Transverse colon (tissue), 4 donors: ENCODE data around the gene NES.

ENCODE experiments used
- POLR2A ChIP-seq: fragments of 450-650 bp; IDR thresholded peaks from one replicate; pipeline ENCODE4 v1.6.1; 2016; ENCODE audit warnings: antibody characterized with exemption, mild to moderate bottlenecking, moderate library complexity
- POLR2AphosphoS5 ChIP-seq, 3 donors: sonication (generic); formaldehyde crosslinking; IDR thresholded peaks; one replicate each; pipeline ENCODE4 v1.6.1; 2016; ENCODE audit warnings: antibody characterized with exemption in 3 of 3
- TF ChIP-seq, protein P1 (sequence below), 5 experiments: fragments of 200-600 bp in 3 of 5; fragments of 450-650 bp in 2 of 5; sonication (generic) in 3 of 5; IDR thresholded peaks; 1 replicate in 2 of 5; 2 replicates in 3 of 5; pipeline ENCODE4 v1.5.1; 2016 to 2017; ENCODE audit warnings: antibody characterized with exemption in 5 of 5, inconsistent platforms in 3 of 5, mild to moderate bottlenecking in 2 of 5, moderate library complexity in 1 of 5

GRCh38 chr1:156675210-156676113 lies 1.7 kb downstream of the NES start:
- TF ChIP-seq, protein P1, sequence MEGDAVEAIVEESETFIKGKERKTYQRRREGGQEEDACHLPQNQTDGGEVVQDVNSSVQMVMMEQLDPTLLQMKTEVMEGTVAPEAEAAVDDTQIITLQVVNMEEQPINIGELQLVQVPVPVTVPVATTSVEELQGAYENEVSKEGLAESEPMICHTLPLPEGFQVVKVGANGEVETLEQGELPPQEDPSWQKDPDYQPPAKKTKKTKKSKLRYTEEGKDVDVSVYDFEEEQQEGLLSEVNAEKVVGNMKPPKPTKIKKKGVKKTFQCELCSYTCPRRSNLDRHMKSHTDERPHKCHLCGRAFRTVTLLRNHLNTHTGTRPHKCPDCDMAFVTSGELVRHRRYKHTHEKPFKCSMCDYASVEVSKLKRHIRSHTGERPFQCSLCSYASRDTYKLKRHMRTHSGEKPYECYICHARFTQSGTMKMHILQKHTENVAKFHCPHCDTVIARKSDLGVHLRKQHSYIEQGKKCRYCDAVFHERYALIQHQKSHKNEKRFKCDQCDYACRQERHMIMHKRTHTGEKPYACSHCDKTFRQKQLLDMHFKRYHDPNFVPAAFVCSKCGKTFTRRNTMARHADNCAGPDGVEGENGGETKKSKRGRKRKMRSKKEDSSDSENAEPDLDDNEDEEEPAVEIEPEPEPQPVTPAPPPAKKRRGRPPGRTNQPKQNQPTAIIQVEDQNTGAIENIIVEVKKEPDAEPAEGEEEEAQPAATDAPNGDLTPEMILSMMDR (IDR thresholded peaks at IDR 0.05): no peak
- TF ChIP-seq POLR2A (no peak), POLR2AphosphoS5 (IDR thresholded peaks at IDR 0.05) (no peak)
